Measurements from ENCODE around the gene PERP. TPM values are rescaled to one million over a fixed set of nuclear protein-coding genes. Genes with fewer than 3 reads are reported as not detected.
"Not testable (repeated sequence)": the region's sequence is repeated elsewhere in the genome, so short reads cannot be mapped to it uniquely, and the experiment has no call there.

The PERP gene
- total RNA-seq, 2 experiments from 2014 or later, result 11.8 to 13.4 TPM

- Mint-ChIP-seq H3K27ac (no peak overlapping the region), H3K27me3 (no peaks in the 10 kb centered on the region), H3K4me3 (no peak overlapping the region), H3K36me3 (peaks cover 26% of the 10 kb centered on the region), H3K4me1 (peaks cover 1% of the 10 kb centered on the region), H3K9me3 (ENCODE audit: low read depth) (peaks cover 3% of the 10 kb centered on the region)
- CTCF ChIA-PET, result interaction anchor here (0.7 to 1.3 kb wide), 2 partner anchors 15 to 1314 kb away, joined by 4 read pairs; no protein-coding TSS in a partner anchor
- no peak for DNase-seq
- no peak for ATAC-seq
Measured at GRCh38 chr6:138099832-138100231, 7.4 kb downstream of the PERP start.

- ATAC-seq (no peak), DNase-seq (no peak)
- H3K36me3 Mint-ChIP-seq, result peaks cover 32% of the 10 kb centered on the region
- H3K9me3 Mint-ChIP-seq (ENCODE audit: low read depth), result peaks cover 3% of the 10 kb centered on the region
- no peak overlapping the region for H3K4me3 Mint-ChIP-seq
- H3K27me3 Mint-ChIP-seq, result no peaks in the 10 kb centered on the region
- CTCF ChIA-PET, result interaction anchor here (0.6 to 1.1 kb wide), 2 partner anchors 8 to 92 kb away, joined by 3 read pairs; no protein-coding TSS in a partner anchor
- no peaks in the 10 kb centered on the region for H3K4me1 Mint-ChIP-seq
- H3K27ac Mint-ChIP-seq, result no peak overlapping the region
Measured at GRCh38 chr6:138098306-138098705, 8.9 kb downstream of the PERP start.

- Mint-ChIP-seq H3K36me3 (peaks cover 32% of the 10 kb centered on the region), H3K27ac (no peak overlapping the region), H3K9me3 (ENCODE audit: low read depth) (peaks cover 3% of the 10 kb centered on the region), H3K4me1 (no peaks in the 10 kb centered on the region), H3K27me3 (no peaks in the 10 kb centered on the region), H3K4me3 (no peak overlapping the region)
- DNase-seq, result no peak
- CTCF ChIA-PET, result interaction anchor here (1.8 kb wide), 1 partner anchor 88 kb away, joined by 6 read pairs; no protein-coding TSS in a partner anchor
- ATAC-seq, result no peak
Measured at GRCh38 chr6:138094260-138094659, 13.0 kb downstream of the PERP start.

DNA sequence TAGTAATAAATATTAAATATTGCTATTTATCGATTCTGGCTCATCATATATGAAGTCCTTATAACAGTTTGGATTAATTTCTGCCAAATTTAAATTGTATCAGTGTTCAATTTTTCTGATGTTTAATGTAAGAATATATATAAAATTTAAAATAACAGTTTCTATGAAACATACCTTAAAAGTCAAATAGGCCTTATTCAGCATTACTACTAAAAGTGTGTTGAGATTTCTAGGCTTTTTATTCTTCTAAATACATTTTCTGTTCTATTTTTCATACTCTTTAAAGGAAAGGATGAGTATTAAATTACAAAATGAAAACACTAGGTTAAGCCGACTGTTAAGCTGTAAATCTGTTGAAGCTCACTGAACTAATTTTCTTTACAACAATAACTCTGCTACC is 13.6 kb downstream of the PERP start:
- Mint-ChIP-seq H3K4me3 (no peak overlapping the region), H3K4me1 (no peaks in the 10 kb centered on the region), H3K27ac (no peak overlapping the region), H3K27me3 (no peaks in the 10 kb centered on the region), H3K9me3 (ENCODE audit: low read depth) (peaks cover 3% of the 10 kb centered on the region), H3K36me3 (peaks cover 32% of the 10 kb centered on the region)
- no peak for ATAC-seq
- DNase-seq, result no peak
- CTCF ChIA-PET, result interaction anchor here (1.0 to 1.8 kb wide), 2 partner anchors 9 to 87 kb away, joined by 4 to 6 read pairs; no protein-coding TSS in a partner anchor

DNA sequence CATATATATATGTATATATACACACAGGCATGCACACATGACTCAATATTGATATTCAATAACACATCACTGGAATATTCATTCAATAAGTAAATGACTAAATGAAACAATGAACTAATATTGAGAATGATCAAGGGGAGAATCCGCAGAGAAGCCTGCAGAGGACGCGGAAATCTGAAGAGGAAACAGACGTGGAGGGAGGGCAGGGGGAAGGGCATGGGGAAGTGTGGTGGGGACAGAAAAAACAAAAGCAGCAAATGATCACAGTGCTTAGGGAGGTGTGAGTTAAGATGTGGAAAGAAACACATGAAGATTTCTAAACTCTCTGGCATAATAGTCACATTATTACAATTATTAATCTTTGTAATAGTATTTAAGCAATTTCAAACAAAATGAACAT is 14.5 kb downstream of the PERP start:
- Mint-ChIP-seq H3K27me3 (no peaks in the 10 kb centered on the region), H3K4me3 (no peak overlapping the region), H3K4me1 (no peaks in the 10 kb centered on the region), H3K9me3 (ENCODE audit: low read depth) (no peaks in the 10 kb centered on the region), H3K36me3 (peaks cover 26% of the 10 kb centered on the region), H3K27ac (no peak overlapping the region)
- DNase-seq, result no peak
- CTCF ChIA-PET, result interaction anchor here (0.8 to 1.8 kb wide), 3 partner anchors 8 to 86 kb away, joined by 3 to 6 read pairs (median 4); no protein-coding TSS in a partner anchor
- ATAC-seq, result no peak

DNA sequence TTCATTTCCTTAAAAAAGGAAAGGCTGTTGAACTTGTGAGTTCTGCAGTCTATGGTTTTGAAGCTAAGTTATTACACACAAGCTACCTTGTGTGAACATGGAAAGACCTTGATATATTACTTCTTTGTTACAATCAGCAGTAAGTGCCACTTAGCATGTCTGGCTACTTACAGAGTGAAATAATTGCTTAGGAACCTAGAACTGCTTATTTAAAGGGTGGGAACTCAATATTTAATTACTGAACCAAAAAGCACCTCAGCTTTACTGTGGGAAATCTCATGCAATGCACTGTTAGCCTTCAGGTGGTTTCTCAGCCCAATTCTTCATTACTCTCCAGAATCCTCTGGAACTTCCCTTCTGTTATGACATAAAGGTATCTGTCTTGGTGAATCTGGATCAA is 17.9 kb downstream of the PERP start:
- DNase-seq (no peak), ATAC-seq (no peak)
- Mint-ChIP-seq H3K36me3 (peaks cover 9% of the 10 kb centered on the region), H3K27me3 (peaks cover 3% of the 10 kb centered on the region), H3K9me3 (ENCODE audit: low read depth) (no peaks in the 10 kb centered on the region), H3K4me3 (no peak overlapping the region), H3K4me1 (no peaks in the 10 kb centered on the region), H3K27ac (no peak overlapping the region)
- CTCF ChIA-PET, result interaction anchor here (0.7 to 1.7 kb wide), 2 partner anchors 26 to 1091 kb away, joined by 3 to 4 read pairs; no protein-coding TSS in a partner anchor

DNA sequence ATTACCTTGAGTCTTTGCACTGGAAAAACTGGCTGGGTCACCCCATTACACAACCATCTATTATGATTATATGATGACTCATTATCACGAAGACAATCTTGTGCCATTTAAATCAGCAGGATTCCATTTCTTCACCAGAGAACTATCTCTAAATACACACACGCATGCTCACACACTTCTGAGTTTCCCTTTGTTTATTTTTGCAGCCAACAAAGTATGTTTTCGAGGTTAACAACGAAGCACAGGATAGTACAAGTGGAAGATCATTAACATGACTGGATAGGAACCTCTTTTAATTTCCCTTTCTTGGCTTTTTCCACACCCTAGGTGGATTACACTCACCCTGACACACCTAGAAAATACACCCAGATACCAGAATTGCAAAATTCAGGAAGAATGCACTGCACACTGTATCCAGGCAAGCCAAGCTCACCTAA is 18.9 kb downstream of the PERP start:
- CTCF ChIA-PET, result interaction anchor here (1.7 kb wide), 1 partner anchor 27 kb away, joined by 4 read pairs; no protein-coding TSS in a partner anchor
- no peak for ATAC-seq
- Mint-ChIP-seq H3K4me3 (no peak overlapping the region), H3K4me1 (no peaks in the 10 kb centered on the region), H3K36me3 (peaks cover 6% of the 10 kb centered on the region), H3K27me3 (peaks cover 3% of the 10 kb centered on the region), H3K9me3 (ENCODE audit: low read depth) (no peaks in the 10 kb centered on the region), H3K27ac (no peak overlapping the region)
- DNase-seq, result no peak

DNA sequence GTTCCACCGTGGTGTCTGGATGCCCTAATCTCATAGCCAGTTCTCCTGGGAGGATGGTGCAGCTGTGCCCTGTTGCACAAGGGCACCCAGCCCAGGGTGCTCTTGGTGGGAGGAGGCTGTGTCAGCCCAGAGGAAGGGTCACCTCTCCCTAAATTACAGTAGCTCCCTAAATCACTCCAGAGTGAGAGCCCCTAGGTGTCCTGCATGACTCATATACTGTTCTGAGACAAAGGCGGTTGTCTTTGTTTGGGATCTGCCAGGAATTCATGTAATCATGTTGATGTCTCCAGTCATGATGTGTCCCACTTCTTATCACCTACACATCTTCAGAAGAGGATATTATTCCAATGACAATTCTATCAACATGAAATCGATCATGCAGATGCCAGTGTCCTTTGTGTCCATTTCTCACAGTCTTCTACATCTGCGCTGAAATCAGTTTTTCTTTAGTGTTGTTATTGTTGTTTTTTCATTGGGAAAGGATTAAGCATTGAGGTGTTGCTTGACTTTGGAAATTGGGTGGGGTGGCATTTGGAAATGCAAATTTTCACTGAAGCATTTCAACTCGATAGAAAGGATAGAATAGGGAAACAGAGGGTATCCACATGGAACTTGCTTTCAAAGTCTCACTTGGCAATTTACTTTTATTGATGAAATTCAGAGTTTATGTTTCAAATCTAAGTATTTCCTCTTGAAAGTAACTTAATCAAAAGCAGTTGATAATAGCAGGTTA is 19.5 kb downstream of the PERP start:
- Mint-ChIP-seq H3K4me3 (no peak overlapping the region), H3K4me1 (no peaks in the 10 kb centered on the region), H3K36me3 (peaks cover 2% of the 10 kb centered on the region), H3K27me3 (peaks cover 3% of the 10 kb centered on the region), H3K27ac (no peak overlapping the region), H3K9me3 (ENCODE audit: low read depth) (no peaks in the 10 kb centered on the region)
- CTCF ChIA-PET, result no interaction called here
- DNase-seq (no peak), ATAC-seq (no peak)

DNA sequence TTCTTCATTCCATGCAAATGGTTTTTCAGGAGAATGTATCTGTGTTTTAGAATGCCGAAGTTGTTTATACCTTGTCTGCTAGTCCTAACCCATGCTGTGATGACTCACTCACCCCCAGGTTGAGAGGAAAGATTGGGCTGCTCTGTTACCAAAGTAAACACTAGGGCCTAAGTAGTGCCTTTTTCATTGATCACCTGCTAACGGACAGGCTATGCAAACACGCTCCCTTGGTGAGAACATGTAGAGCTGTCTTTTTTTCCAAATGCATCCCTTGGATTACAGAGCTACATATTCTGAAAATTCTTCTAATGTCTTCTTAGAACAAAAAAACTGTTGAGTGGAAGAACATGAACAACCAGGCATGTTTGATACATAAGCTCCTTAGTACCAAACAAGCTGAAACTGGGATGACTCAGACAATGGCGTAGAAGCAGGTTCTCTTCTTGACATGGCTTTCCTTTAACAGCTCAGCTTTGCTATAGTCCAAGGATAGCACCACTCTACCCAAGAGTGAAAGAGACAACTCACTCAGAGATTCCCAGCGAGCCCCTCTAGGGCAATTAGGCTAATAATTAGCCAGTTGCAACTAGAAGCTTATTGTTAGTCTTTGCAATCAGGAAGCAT is 20.5 kb downstream of the PERP start:
- Mint-ChIP-seq H3K27ac (no peak overlapping the region), H3K9me3 (ENCODE audit: low read depth) (no peaks in the 10 kb centered on the region), H3K4me3 (no peak overlapping the region), H3K36me3 (no peaks in the 10 kb centered on the region), H3K4me1 (no peaks in the 10 kb centered on the region), H3K27me3 (peaks cover 3% of the 10 kb centered on the region)
- DNase-seq (no peak), ATAC-seq (no peak)
- CTCF ChIA-PET, result interaction anchor here (0.5 kb wide), 1 partner anchor 340 kb away, joined by 4 read pairs; no protein-coding TSS in a partner anchor

DNA sequence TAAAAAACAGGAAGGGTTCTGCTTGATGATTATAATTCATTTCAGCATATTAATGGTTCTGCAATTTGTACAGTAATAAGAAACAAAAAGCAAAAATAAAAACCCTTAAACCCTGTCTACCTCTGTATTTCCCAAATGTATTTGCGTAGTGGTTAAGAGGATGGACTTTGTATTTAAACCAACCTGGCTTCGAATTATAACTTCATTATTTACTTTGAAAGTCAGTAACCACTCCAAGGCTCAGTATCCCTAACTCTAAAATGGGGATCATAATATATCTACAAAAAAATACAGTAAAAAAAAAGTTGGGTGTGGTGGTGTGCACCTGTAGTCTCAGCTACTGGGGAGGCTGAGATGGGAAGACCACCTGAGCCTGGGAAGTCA is 21.4 kb downstream of the PERP start:
- DNase-seq, result no peak
- H3K27me3 Mint-ChIP-seq, result peaks cover 3% of the 10 kb centered on the region
- CTCF ChIA-PET, result no interaction called here
- no peaks in the 10 kb centered on the region for H3K36me3 Mint-ChIP-seq
- no peaks in the 10 kb centered on the region for H3K4me1 Mint-ChIP-seq
- H3K9me3 Mint-ChIP-seq (ENCODE audit: low read depth), result no peaks in the 10 kb centered on the region
- no peak overlapping the region for H3K4me3 Mint-ChIP-seq
- no peak for ATAC-seq
- no peak overlapping the region for H3K27ac Mint-ChIP-seq

DNA sequence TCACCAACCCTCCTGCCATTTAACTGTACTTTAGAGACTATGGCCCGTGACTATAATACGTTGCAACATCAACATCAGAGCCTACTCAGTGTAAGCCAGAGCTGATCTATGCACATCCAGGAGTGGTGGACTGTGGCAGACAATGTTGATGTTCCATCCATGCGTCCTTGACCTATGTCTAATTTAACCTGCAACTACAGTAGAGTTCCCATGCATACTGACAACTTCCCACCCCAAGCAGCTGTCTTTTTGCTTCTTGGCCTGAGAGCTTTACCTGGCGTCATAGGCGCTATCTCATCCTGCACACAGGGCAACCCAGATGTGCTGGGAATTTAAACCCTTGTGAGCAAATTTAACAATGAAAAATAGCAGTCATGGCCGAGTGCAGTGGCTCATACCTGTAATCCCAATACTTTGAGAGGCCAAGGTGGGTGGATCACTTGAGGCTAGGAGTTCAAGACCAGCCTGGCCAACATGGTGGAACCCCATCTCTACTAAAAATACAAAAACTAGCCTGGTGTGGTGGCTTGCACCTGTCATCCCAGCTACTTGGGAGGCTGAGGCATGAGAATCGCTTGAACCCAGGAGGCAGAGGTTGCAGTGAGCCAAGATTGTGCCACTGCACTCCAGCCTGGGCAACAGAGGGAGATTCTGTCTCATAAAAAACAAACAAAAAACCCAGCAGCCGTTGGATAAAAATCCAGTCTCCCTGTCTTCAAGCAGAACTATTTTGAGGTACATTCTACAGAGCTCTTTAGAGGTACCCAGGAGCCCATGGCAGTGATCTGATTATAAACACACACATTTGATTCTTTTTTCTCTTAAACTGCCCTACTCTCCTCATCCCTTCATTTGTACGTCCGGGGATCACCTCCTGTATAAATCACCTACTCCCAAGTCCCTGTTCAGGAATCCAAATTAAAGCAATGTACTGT is 22.0 kb downstream of the PERP start:
- Mint-ChIP-seq H3K9me3 (ENCODE audit: low read depth) (no peaks in the 10 kb centered on the region), H3K36me3 (no peaks in the 10 kb centered on the region), H3K4me3 (no peak overlapping the region), H3K4me1 (no peaks in the 10 kb centered on the region), H3K27ac (no peak overlapping the region), H3K27me3 (peaks cover 5% of the 10 kb centered on the region)
- DNase-seq, result no peak
- no peak for ATAC-seq
- CTCF ChIA-PET, result interaction anchor here (1.2 kb wide), 1 partner anchor 8 kb away, joined by 4 read pairs; no protein-coding TSS in a partner anchor

GRCh38 chr6:138082232-138082631 is 25.0 kb downstream of the PERP start:
- peaks cover 23% of the 10 kb centered on the region for H3K27me3 Mint-ChIP-seq
- ATAC-seq, result no peak
- CTCF ChIA-PET, result no interaction called here

DNA sequence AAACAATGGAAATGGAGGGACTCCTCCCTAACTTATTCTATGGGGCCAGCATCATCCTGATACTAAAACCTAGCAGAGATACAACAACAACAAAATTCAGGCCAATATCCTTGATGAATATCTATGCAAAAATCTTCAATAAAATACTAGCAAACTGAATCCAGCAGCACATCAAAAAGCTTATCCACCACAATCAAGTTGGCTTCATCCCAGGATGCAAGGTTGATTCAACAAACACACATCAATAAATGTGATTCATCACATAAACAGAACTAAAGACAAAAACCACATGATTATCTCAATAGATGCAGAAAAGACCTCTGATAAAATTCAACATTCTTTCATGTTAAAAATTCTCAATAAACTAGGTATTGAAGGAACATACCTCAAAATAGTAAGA is 27.7 kb downstream of the PERP start:
- H3K27me3 Mint-ChIP-seq, result peaks cover 26% of the 10 kb centered on the region
- not testable (repeated sequence) for DNase-seq; H3K9me3 Mint-ChIP-seq (ENCODE audit: low read depth); H3K4me3 Mint-ChIP-seq; H3K36me3 Mint-ChIP-seq; H3K4me1 Mint-ChIP-seq; ATAC-seq; H3K27ac Mint-ChIP-seq
- CTCF ChIA-PET, result interaction anchor here (1.1 kb wide), 1 partner anchor 27 kb away, joined by 3 read pairs; no protein-coding TSS in a partner anchor

More at GRCh38 chr6:138082232-138082631, 25.0 kb downstream of the PERP start:
- H3K36me3 Mint-ChIP-seq, result no peaks in the 10 kb centered on the region
- DNase-seq, result no peak
- no peak overlapping the region for H3K4me3 Mint-ChIP-seq
- no peak overlapping the region for H3K27ac Mint-ChIP-seq
- H3K4me1 Mint-ChIP-seq, result no peaks in the 10 kb centered on the region
- H3K9me3 Mint-ChIP-seq (ENCODE audit: low read depth), result no peaks in the 10 kb centered on the region

All from activated CD8-positive, alpha-beta memory T cell treated with anti-CD3 and anti-CD28 coated beads, Interleukin-2, amount 10 ng/mL, durations not matched to agents 7 days and 5 days (primary cell).